HG03108 (cell line): ENCODE measurements around the gene NPL.

Experiments
- ATAC-seq: cut with Tn5 transposase; IDR thresholded peaks from one replicate; pipeline ENCODE4 v1.9.1; 2021; ENCODE audit warnings: moderate library complexity; ENCODE audit not compliant: unreplicated experiment

Gene NPL

GRCh38 chr1:182789138-182790076 is at the start of gene NPL:
Gene NPL, plus strand, starts transcription at chr1:182789773. Its CDS starts 4,599 bp downstream, at chr1:182794372.
- peak; percentile 94 for ATAC-seq

GRCh38 chr1:182740120-182740519 is 49.5 kb upstream of the NPL start:
- no peak for ATAC-seq

- ATAC-seq, result no peak
These were observed 46.8 kb upstream of the NPL start for GRCh38 chr1:182742780-182743179.

GRCh38 chr1:182752077-182752988 is 37.2 kb upstream of the NPL start:
- ATAC-seq, result no peak

GRCh38 chr1:182754087-182754486 is 35.5 kb upstream of the NPL start:
- no peak for ATAC-seq

GRCh38 chr1:182754543-182755314 is 34.8 kb upstream of the NPL start:
- ATAC-seq, result no peak

- no peak for ATAC-seq
These were observed 33.9 kb upstream of the NPL start for GRCh38 chr1:182755632-182756031.

- ATAC-seq, result no peak
These were observed 33.1 kb upstream of the NPL start for GRCh38 chr1:182756423-182756822.

GRCh38 chr1:182761396-182762395 is 27.9 kb upstream of the NPL start:
- ATAC-seq, result no peak

- no peak for ATAC-seq
These were observed 27.0 kb upstream of the NPL start for GRCh38 chr1:182762536-182762935.

GRCh38 chr1:182764029-182764727 is 25.4 kb upstream of the NPL start:
- ATAC-seq, result no peak

GRCh38 chr1:182765391-182765790 is 24.2 kb upstream of the NPL start:
- no peak for ATAC-seq

GRCh38 chr1:182766050-182766449 is 23.5 kb upstream of the NPL start:
- ATAC-seq, result no peak

GRCh38 chr1:182766881-182767645 is 22.5 kb upstream of the NPL start:
- ATAC-seq, result no peak

GRCh38 chr1:182768963-182769362 is 20.6 kb upstream of the NPL start:
- no peak for ATAC-seq

GRCh38 chr1:182770232-182770631 is 19.3 kb upstream of the NPL start:
- no peak for ATAC-seq

- no peak for ATAC-seq
These were observed 18.2 kb upstream of the NPL start for GRCh38 chr1:182771187-182771984.
